HuH-7.5 (cell line): ENCODE data around the gene BANF2.

Source experiments
- DNase-seq: peaks from one replicate; pipeline ENCODE4 v3.0.0; 2011; ENCODE audit warnings: low spot score

Gene BANF2

DNA sequence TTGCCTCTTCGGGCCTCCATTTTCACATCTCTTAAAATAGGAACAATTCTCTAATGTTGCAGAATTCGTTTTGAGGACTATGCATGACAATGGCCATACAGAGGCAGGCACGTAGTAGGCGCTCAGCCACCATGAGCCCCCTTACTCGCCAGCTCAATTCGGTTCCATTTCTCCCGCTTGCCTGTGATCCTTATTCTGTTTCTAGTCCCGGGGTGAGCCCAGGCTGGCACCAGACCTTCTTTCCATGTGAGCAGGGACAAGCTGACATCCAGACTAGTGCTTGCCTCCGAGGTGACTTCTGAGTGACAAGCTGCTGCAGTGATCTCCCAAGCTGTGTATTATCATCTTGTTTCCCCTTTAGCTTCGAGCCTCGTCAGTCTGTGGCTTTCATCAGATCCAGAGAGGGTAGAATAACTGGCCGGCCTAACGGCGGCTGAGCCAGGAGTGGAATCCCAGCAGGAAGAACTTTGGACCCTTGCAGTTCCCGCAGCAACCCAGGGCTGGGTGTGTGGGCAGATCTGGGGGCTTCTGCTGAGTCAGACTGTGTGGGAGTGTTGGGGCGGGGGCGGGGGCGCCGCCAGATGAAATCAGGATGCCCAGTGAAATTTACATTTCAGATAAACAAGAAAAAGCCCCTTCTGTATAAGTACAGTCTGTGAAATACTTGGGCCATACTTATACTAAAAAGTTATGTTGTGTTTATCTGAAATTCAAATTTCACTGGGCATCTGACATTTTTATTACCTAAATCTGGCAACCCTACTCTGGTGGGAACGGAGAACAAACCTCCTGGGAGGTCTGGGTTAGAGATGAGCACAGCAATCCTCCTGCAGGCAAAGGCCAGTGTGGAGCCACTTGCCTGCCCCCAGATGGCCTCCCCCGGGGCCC lies 10.9 kb downstream of the BANF2 start:
- peak; percentile 44 for DNase-seq

DNA sequence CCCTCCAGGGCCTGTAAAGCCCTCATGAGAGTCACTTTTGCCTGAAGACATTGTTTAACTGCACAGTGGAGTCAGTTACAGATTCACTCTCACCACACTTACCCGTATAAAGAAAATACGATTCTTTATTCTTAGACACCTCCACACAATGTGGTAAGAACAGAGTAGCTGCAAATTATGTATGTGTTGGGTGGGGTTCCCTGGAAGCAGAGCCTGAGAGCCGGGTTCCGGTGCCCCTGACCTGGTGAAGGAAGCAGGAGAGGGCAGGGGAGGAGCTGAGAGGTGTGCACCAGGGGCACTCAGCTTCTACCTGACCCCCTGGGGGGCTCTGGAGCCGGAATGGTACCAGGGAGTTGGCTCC lies 11.5 kb downstream of the BANF2 start:
- no peak for DNase-seq

DNA sequence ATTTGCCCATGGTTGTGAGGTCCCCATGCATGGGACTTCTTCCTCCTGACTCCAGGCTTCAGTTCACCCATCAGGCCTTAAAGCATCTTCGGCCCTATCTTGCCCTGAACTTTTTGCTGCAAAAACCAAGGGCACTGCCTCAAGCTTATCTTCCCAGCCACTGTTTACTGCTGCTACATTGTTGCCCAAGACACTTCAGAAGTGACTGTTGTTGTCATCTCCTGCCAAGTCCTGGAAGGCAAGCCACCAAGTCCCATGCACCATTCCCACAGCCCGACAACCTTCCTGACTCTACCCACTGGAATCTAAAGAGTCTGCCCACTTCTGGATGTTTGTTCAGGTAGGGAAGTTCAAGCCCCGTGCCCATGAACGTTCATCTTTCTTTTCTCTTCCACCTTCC lies 12.4 kb downstream of the BANF2 start:
- DNase-seq = no peak

DNA sequence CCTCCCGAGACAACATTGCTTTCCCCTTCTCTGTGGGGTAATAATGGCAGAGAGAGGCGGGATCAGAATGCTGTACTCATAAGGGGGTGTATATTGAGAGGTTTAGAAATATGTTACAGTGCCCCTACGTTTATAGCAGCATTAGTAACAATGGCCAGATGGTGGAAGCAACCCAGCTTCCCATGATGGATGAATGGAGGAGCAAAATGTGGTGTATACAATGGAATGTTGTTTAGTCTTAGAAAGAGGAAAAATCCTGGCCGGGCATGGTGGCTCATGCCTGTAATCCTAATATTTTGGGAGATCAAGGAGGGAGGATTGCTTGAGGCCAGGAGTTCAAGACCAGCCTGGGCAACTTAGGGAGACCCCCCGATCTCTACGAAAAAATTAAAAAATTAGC lies 12.9 kb downstream of the BANF2 start:
- DNase-seq = no peak

DNA sequence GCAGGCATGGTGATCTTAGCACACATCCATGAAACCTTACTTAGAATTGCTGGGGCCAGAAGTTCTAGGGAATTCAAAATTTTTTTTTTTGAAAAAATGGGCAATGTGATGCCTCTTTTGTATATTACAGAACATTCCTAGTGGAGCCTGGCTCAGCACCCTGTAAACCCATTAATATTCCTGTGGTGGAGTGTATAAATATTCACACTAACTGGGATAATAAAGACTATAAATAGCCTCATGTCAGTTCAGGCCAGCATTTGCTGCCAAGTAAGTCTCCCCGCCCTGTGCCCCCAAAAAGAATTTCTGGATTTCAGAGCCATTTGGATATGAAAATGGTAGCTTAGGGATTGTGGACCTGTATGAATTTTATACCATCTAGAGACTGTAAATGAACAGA lies 14.8 kb downstream of the BANF2 start:
- DNase-seq = no peak

DNA sequence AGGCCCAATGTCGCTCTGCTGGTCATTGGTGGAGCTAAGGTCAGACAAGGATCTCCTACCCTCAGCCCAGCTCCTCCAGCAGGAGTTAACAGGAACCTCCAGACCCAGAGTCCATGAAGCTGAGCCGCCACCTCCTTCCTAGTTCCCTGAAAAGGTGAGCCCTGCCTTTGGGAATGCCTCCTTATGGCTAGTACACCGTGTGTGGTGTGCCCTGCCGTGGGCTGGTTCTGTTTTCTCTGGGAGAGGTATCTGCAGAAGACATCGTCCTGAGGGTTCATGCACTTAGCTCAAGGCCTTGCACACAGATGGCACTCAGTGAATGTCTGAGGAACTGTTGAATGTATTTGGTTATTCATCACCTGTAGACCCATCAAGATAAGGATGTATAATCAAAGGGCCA lies 15.3 kb downstream of the BANF2 start:
- DNase-seq = no peak

DNA sequence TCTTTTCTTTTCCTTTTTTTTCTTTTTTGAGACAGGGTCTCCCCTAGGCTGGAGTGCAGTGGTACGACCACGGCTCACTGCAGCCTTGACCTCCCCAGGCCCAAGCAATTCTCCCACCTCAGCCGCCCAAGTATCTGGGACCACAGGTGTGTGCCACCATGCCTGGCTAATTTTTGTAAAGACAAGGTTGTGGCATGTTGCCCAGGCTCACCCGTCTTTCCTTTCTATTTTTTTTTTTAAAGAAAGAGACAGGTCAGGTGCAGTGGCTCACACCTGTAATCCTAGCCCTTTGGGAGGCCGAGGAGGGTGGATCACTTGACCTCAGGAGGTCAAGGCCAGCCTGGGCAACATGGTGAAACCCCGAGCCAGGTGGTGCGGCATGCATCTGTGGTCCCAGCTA lies 16.6 kb downstream of the BANF2 start:
- no peak for DNase-seq

DNA sequence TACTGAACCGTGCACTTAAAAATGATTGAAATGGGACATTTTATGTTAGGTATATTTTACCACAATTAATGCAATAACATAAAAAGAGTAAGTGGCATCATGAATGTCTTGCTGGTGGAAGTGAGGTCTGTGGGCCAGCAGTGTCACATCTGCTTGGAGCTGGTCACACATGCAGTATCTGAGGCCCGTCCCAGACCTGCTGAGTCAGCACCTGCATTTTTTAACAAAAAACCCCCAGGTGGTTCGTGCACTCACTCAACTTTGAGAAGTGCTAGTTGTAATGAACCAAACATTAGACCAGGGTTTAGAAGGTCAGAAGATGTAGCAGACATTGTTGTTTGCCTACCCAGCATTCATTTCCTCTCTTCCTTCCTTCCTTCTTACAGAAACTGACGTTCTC lies 21.0 kb downstream of the BANF2 start:
- DNase-seq = no peak

DNA sequence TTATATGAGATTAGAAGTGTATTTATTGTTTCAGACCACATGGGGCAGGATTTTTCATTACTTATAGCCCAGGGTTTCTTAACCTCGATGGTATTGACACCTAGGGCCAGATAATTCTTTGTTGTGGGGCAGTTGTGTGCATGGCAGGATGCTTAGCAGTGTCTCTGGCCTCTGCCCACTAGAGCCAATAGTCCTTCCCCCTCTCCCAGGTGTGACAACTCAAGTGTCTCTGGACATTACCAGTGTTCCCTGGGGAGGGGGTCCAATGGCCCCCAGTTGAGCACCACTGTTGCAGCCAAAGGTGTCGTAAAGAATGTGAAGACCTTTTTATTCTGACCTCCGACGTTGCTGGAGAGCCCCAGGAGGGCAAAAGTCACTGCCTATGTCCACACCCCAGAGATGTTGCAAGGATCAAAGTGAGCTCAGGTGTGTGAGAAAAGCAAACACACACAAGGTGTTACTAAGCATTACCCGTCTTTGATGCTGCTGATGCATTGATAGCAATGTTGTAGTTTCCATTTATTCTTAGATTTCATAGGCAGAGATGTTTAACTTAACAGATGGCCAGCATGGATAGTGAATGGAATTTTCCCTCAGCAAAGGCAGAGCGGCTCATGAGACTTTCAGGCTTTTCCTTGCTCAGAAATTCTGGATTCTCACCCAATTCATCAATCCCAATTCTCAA lies 22.2 kb downstream of the BANF2 start:
- peak; percentile 63 for DNase-seq

GRCh38 chr20:17722493-17723300 lies 22.9 kb downstream of the BANF2 start:
- DNase-seq = no peak

GRCh38 chr20:17723301-17723691 lies 23.5 kb downstream of the BANF2 start:
- no peak for DNase-seq

- DNase-seq = no peak
These were observed 25.5 kb downstream of the BANF2 start for GRCh38 chr20:17725094-17725835.

DNA sequence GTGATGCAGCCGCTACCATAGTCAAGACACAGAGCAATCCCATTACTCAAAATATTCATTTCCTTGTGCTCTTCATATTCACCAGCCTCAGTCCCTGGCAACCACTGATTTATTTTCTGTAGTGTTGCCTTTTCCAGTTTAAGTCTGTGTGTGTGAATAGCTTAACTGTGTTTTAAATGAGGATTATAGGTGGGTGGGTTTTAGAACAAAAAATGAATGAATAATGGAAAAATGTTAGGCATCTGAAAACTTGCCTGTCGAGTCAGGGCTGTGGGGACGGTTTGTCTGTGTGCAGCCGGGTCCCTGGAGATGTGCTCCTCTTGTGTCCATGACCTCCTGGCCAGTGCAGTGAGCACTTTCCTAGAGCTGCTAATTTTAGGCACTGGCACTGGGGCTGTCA lies 27.1 kb downstream of the BANF2 start:
- no peak for DNase-seq

DNA sequence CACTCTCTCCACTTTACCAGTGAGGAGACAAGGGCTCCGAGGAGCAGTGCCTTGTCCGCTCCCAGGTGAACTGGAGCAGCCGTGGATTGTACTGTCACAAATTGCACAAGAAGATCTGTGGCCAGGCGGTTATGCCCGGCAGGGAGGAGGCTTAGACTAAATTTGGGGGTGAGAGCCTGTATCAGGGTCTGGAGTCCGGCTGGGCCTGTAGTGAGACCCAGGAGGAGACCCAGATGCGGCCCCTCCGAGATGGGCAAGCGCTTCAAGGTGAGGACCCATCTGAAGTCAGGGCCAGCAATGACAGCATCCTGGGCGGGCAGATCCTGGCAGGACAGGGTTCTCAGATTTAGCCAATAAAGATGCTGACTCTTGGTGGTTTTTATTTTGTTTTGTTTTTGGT lies 27.6 kb downstream of the BANF2 start:
- no peak for DNase-seq

DNA sequence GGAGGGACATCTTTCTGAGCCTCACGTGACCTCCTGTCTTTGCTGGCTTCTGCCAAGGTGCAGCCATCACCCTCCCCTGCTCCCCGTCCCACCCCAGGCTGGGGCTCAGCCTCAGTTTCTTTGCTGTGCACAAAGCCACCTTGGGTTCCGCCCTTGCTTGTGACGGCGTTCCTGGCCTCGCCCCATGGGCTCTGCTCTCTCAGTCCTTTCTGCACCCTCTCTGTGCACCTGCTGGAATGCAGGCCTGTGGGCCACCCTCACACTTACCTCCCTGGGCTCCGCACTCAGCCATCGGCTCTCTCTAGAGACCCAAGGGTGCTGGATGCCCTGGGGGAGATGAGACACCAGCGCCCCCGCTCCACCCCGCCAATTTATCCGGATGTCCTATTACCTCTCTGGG lies 28.3 kb downstream of the BANF2 start:
- no peak for DNase-seq

- DNase-seq = no peak
These were observed 30.3 kb downstream of the BANF2 start for GRCh38 chr20:17730071-17730470.

DNA sequence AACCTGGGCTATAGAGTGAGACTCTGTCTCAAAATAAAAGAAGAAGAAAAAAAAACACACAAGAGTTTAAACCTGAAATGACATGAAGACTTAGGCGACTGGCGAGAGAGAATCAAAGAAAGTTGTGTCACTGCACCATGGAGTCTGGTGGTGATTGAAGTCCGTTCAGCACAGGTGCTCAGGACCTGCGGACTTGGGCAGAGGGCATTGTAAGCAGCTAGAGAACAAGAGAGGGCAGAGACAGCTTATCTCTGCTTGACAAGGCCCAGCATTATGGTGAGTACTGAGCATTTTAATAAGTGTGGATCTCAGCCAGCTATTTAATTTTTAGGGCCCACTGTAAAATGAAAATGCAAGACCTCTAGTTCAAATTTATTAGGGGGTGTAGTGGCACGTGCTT lies 31.5 kb downstream of the BANF2 start:
- DNase-seq = no peak

DNA sequence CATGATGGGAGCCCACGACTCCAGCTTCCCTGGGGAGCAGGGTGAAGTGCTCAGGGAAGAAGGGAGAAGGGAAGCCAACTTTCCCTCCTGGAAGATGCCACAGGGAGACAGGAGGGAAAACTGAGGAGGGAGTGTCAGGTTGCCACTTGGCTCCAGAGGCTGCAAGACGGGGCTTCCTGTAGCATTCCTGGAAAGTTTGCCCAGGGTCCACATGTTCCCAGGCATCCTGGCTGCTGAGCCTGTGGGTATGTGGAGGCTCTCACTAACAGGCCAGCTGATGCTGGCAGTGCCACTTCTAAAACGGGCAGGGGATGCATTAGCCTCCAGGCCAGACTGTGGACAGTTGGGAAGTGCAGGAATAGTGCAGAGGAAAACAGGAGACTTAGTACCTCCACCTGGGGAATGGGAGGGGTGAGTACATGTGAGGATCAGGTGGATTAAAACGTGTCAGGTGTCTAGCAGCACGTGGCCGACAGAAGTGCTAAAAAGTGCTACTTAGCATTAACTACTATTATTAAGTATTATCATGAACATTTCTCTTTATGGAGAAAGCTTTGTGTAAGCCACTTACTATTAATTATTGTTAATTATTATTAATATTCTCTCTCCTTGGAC lies 33.2 kb downstream of the BANF2 start:
- DNase-seq = no peak

- DNase-seq = no peak
These were observed 34.1 kb downstream of the BANF2 start for GRCh38 chr20:17733767-17734304.

DNA sequence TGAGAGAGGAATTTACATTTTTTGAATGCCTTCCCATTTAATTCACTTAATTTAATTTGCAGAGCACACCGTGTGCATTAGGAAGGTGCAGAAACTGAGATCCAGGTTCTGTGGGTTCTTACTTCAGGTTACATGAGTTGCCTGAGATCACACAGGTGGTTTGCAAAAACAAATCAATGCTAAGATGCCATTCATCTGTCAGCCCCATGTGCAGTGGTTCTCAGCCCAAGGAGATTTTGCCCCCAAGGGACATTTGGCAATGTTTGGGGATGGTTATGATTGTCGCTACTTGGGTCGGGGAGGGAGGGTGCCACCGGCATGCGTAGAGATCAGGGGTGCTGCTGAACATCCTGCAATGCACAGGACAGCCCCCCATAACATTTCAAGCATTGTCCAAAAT lies 34.6 kb downstream of the BANF2 start:
- no peak for DNase-seq

DNA sequence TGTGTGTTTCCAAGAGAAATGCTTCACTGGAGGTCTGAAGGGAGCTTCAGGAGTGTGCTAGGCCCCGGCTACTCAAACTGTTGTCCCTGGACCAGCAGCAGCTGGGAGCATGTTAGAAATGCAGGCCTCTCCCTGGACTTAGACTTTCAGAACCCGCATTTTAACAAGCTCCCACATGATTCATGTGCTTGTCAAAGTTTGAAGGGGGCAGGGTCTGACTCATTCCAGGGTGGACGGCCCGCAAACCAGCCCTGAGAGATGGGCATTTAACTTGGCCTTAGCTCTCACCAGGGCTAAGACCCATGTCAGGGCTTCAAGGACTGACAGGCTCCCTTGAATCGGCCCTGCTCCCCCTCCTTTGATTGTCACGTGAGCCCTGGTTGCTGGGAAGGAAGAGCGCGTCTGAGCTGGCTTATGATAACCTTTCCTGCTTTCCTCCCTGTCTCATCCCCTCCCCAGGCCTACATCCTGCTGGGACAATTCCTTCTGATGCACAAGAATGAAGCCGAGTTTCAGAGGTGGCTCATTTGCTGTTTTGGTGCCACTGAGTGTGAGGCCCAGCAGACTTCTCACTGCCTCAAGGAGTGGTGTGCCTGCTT lies 35.5 kb downstream of the BANF2 start:
- no peak for DNase-seq
